ENCODE results near the gene NIBAN1. TPM values are rescaled to one million over a fixed set of nuclear protein-coding genes. Genes with fewer than 3 reads are reported as not detected.

NIBAN1 gene
- total and polyA plus RNA-seq, 7 donors, result 9.0 to 112 (median 50.6) TPM

- intact Hi-C loops (cut with DNase I), result no loop called here
- no peak overlapping the region for H3K27ac ChIP-seq
Observed at GRCh38 chr1:184928394-184928793, 45.9 kb downstream of the NIBAN1 start.

More at GRCh38 chr1:184928394-184928793, 45.9 kb downstream of the NIBAN1 start:
- Histone ChIP-seq H3K4me1 (peaks cover 17% of the 10 kb centered on the region), H3K27me3 (ENCODE audit: insufficient read depth in 3 of 3, low read length in 2 of 3) (no peaks in the 10 kb centered on the region), H3K9me3 (peaks cover 5% of the 10 kb centered on the region), H3K4me3 (no peak overlapping the region), H3K36me3 (ENCODE audit: insufficient read depth in 1 of 2, low read depth in 1 of 2) (no peaks in the 10 kb centered on the region)
- ATAC-seq (no peak), DNase-seq (no peak)
- TF ChIP-seq CTCF (IDR thresholded peaks at IDR 0.05), result no peak
- WGBS, 3 donors, result 95 to 100% (median 97%) methylated on average over 2 of the region's 2 CpGs

Other genes with a start within 250 kb of the NIBAN1 start
- gene EDEM3, start 219.7 kb downstream of the NIBAN1 start, total RNA-seq, result 10 to 100 TPM; 19.2 to 36.4 (median 27.9) TPM
- 10 to 100 TPM; 13.0 to 24.6 (median 24.0) TPM for gene EDEM3, start 219.7 kb downstream of the NIBAN1 start, polyA plus RNA-seq
- gene RNF2, start 71.0 kb upstream of the NIBAN1 start, total RNA-seq, result 10 to 100 TPM in 3 of 4 donors, 1 to 10 TPM in 1; 8.1 to 15.3 (median 11.1) TPM
- gene RNF2, start 71.0 kb upstream of the NIBAN1 start, polyA plus RNA-seq, result 1 to 10 TPM; 5.0 to 8.2 (median 5.6) TPM
- 10 to 100 TPM; 27.9 to 39.4 (median 30.5) TPM for gene TRMT1L, start 182.4 kb upstream of the NIBAN1 start, total RNA-seq
- gene TRMT1L, start 182.4 kb upstream of the NIBAN1 start, polyA plus RNA-seq, result 10 to 100 TPM; 13.2 to 41.3 (median 15.7) TPM
- gene SWT1, start 182.7 kb upstream of the NIBAN1 start, total RNA-seq, result 1 to 10 TPM; 3.6 to 6.1 (median 4.8) TPM
- 1 to 10 TPM; 1.7 to 2.5 (median 2.3) TPM for gene SWT1, start 182.7 kb upstream of the NIBAN1 start, polyA plus RNA-seq

Data from psoas muscle (tissue), 8 donors.